HPDE6-E6E7 (cell line): ENCODE measurements around the gene RERG.
"Not testable (repeated sequence)": the region's sequence is repeated elsewhere in the genome, so short reads cannot be mapped to it uniquely, and the experiment has no call there.

Source experiments
- DNase-seq: peaks from one replicate; pipeline ENCODE4 v3.0.0; 2011; ENCODE audit warnings: missing footprints; ENCODE audit errors: extremely low spot score

The RERG gene, protein sequence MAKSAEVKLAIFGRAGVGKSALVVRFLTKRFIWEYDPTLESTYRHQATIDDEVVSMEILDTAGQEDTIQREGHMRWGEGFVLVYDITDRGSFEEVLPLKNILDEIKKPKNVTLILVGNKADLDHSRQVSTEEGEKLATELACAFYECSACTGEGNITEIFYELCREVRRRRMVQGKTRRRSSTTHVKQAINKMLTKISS

GRCh38 chr12:15220915-15221885, at the start of gene RERG:
Gene RERG, minus strand, starts transcription at chr12:15221417. Its CDS starts 3,928 bp downstream, at chr12:15217489.
- DNase-seq, result peak; percentile 70

DNA sequence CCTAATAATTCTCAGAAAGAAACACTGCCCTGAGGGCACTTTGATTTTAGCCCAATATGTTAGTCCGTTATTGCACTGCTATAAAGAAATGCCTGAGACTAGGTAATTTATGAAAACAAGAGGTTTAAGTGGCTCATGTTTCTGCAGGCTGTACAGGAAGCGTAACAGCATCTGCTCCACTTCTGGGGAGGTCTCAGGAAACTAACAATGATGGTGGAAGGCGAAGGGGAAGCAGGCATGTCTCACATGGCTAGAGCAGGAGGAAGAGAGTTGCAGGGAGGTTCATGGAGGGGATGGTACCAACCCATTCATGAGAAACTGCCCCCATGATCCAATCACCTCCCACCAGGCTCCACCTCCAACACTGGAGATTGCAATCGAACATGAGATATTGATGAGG, 49.4 kb upstream of the RERG start:
- DNase-seq, result no peak

DNA sequence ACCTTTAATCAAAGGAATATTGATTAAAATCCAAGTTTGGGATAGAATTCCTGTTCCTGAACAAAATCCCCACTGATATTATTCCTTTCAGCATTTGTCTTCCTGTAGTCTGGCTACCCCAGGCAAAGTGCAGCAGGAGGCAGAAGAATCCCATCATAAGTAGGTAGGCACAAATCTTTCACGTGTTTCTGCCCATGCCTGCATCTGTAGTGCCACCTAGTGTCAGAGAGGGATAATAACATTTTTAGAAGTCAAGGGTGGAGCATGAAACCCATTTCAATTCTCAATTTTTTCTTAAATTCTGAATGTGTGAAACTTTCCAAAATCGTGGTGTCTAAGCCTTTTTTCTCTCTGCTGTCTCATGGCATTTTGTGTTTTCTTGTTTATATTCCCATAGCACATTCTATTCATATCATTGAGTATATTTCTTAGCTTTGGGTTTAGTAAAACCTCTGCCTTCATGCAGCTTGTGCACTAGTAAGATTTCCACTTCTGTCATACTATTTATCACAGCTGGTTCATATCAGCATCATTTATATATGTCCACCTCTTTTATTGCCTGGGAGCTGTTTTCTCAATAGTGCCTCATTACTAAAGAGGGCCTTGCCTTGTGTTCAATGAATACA, 47.8 kb upstream of the RERG start:
- DNase-seq, result peak; percentile 44

- DNase-seq, result no peak
Observed at GRCh38 chr12:15268309-15268708, 47.1 kb upstream of the RERG start.

DNA sequence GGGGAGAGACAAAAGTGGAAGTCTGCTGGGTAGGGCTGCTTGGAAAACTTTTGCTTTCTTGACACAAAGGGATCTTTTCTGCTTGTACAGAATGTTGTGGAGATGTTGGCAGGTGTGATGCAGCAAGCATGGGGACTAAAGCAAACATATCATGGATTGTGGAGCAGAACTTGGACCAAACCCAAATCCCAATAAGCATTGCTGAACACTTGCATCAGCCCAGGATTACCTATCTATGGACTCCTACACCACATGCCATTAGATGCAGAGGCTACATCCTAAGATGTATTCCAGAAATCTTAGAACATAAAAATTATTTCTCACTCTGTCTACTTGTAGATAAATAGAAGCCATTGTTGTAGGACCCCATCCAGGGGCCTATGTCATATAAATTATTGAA, 44.7 kb upstream of the RERG start:
- no peak for DNase-seq

- DNase-seq, result peak; percentile 14
Observed at GRCh38 chr12:15256761-15257160, 35.5 kb upstream of the RERG start.

GRCh38 chr12:15253990-15254389, 32.8 kb upstream of the RERG start:
- DNase-seq, result no peak

- DNase-seq, result no peak
Observed at GRCh38 chr12:15244926-15245325, 23.7 kb upstream of the RERG start.

GRCh38 chr12:15244341-15244740, 23.1 kb upstream of the RERG start:
- no peak for DNase-seq

DNA sequence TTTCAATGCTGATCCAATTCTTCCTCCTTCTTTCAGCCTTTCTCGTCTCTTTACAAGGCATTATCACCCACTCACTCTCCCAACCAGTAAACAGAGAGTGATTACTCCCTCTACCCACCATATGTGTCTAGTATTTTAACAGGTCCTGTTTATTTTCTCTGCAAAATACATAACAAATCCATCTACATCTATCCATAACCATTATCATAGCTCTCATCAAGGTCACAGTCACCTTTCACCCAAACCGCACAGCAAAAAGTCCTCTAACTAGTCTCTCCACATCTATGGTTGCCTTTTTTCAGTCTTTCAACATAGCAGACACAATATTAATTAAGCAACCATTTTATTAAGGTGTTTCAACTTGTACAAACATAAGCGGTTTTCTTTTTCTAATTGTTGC, 21.9 kb upstream of the RERG start:
- no peak for DNase-seq

- DNase-seq, result no peak
Observed at GRCh38 chr12:15240898-15241297, 19.7 kb upstream of the RERG start.

- no peak for DNase-seq
Observed at GRCh38 chr12:15234508-15234907, 13.3 kb upstream of the RERG start.

GRCh38 chr12:15234011-15234410, 12.8 kb upstream of the RERG start:
- DNase-seq, result no peak

DNA sequence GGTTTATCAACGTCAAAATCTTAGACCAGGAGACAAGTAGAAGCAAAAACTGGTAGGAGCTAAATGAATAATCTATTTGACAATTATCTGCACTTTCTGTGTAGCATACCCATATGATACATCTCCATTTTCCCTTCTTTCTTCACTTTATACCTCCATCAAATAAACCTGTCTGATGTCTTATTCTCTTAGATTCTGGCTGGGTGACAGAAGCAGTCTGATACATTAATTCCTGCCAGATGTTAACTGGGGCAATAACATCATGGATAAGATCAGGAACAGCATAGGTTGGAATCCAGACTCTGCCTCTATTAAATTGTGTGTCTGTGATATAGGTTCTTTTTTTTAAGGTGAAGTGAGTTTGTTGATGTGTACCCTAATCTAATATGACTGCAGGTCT, 11.7 kb upstream of the RERG start:
- DNase-seq, result no peak

- no peak for DNase-seq
Observed at GRCh38 chr12:15231493-15231892, 10.3 kb upstream of the RERG start.

DNA sequence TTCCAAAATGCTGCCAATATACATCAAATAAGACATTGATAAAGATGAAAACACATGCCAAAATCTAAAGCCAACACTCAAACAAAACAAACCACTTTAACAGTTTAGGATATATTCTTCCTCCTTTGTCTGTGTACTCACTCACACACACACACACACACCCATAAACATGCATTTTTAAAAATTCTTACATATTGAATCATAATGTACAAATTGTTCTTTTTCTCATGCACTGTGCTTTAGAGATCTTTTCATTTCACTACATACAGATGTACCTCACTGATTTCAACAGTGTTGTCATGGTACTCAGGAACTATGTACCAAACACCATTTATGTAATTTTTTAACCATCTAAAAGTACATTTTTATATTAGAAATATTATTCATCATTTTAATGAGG, 9.5 kb upstream of the RERG start:
- no peak for DNase-seq

GRCh38 chr12:15230137-15230536, 8.9 kb upstream of the RERG start:
- DNase-seq, result no peak

GRCh38 chr12:15227004-15227679, 5.9 kb upstream of the RERG start:
- peak; percentile 33 for DNase-seq

DNA sequence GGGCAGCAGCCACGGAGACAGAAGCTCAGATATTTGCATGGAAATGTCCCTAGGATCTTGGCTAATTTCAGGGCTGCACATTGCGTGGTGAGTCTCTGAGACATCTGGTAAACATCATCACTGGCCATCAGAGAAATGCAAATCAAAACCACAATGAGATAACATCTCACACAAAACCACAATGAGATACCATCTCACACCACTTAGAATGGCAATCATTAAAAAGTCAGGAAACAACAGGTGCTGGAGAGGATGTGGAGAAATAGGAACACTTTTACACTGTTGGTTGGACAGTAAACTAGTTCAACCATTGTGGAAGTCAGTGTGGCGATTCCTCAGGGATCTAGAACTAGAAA, 4.6 kb upstream of the RERG start:
- DNase-seq, result not testable (repeated sequence)

- DNase-seq, result no peak
Observed at GRCh38 chr12:15225136-15225862, 4.1 kb upstream of the RERG start.

DNA sequence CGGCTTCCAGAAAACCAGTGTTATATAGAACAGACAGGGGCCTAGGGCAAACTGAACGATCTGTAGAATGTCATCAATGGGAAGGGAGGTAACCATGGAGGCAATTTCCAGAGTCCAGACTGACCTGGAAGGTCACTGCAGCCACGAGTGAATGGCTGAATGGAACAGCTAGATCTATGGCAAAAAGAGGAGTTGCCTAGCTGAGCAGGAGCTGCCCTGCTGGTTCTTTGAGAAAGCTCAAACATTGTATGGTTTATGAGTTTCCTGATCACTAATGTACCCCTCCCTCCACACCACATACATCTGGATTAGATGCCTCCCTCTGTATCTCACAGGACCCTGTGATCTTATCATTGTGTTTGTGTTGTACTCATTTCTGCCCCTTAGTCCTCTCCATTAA, 1.0 kb upstream of the RERG start:
- no peak for DNase-seq

DNA sequence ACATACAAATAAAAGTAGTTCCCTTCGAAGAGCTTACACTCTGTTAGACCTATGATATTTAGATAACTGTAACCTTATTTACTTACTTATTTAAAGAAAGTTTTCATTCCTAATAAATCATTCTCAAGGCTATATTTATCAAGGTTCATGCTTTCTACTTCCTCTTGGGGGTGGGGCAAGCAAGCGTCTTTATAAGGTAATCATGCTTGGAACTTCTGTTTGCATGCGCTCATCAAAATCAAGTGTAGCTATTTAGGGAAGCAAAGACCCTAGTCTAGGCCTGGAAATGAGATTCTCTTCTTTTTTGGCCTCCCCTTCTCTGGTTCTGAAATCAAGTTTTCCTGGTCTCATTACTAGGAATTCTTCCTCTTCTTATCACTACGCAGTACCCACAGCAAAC, 766 bp downstream of the RERG start:
- DNase-seq, result no peak
